GM12874 (cell line): ENCODE results near the gene ZNF311.

Experiments
- TF ChIP-seq, protein P1 (sequence below): IDR thresholded peaks from 2 replicates; pipeline ENCODE4 v1.5.1; 2011; ENCODE audit warnings: low read depth, mild to moderate bottlenecking, control low read depth, low read length, moderate library complexity; ENCODE audit not compliant: insufficient read depth

Gene ZNF311

DNA sequence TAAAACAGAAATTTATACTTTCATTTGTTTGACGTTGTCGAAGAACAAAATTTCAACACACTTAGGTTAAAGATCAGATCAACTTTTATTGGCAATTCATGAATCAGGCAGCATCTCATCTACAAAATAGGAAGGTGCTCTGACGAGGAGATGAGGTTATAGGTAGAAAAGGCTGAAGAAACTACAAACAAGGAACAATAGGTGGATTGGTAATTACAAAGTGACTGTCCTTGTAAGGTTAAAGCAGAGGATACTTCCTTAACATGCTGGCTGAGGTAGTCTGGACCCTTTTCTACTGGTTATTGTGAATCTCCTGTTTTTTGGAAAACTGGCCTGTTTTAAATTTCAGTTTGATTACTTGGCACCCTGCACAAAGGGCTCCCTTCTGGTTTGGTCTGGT, 48.8 kb downstream of the ZNF311 start:
- TF ChIP-seq, protein P1, sequence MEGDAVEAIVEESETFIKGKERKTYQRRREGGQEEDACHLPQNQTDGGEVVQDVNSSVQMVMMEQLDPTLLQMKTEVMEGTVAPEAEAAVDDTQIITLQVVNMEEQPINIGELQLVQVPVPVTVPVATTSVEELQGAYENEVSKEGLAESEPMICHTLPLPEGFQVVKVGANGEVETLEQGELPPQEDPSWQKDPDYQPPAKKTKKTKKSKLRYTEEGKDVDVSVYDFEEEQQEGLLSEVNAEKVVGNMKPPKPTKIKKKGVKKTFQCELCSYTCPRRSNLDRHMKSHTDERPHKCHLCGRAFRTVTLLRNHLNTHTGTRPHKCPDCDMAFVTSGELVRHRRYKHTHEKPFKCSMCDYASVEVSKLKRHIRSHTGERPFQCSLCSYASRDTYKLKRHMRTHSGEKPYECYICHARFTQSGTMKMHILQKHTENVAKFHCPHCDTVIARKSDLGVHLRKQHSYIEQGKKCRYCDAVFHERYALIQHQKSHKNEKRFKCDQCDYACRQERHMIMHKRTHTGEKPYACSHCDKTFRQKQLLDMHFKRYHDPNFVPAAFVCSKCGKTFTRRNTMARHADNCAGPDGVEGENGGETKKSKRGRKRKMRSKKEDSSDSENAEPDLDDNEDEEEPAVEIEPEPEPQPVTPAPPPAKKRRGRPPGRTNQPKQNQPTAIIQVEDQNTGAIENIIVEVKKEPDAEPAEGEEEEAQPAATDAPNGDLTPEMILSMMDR = no peak

DNA sequence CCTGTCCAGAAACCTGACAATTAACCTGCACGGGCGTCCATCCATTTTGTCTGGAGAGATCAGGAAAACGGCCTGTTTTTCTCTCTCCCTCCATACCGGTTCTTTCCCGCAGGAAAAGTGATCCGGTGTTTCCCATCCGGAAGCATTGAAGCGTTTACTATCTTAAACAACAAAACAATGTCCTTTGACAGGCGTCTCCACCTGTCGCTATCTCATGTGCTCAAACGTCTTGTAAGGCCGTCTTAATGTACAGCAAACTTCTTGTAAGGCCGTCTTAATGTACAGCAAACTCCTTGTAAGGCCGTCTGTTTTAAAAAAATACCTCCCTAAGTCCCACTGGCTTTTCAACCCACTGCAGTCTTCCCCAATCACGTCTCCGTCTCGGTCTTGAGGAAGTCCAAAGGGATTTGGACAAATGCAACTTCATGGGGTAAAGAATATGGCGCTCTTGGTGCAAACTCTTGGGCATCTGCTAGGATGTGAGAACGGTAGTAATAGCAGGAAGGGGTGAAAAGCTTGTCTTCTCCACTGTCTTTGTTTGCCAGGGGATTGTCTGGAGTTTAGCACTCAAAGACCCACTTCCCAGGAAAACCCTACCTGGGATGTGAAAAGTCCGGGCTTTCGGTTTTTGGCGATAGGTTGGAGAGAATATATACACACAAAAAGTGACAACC, 51.4 kb downstream of the ZNF311 start:
- TF ChIP-seq, protein P1 = no peak

DNA sequence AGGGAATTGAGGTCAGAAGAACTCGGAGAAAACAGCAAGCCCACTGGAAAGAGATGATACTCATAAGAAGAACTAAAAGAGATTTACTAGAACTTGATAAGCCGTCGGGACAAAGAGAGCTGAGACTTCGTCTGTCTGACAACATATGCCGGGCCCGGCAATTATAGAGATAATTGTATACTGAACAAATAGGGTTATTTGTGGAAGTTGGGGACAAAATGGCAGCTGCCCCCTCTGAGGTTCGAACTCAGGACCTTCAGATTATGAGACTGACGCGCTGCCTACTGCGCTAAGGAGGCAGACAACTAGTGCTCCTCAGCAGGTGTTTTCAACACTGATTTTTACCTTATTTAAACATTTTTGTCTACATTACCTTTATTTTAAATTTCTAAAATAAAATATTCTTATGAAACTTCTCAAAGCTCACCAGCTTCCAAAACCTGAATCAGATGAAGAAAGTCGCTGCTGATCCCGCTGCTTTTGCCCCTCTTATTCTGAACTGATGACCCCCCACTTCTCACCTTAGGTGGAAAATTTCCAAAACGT, 52.0 kb downstream of the ZNF311 start:
- TF ChIP-seq, protein P1 = no peak

DNA sequence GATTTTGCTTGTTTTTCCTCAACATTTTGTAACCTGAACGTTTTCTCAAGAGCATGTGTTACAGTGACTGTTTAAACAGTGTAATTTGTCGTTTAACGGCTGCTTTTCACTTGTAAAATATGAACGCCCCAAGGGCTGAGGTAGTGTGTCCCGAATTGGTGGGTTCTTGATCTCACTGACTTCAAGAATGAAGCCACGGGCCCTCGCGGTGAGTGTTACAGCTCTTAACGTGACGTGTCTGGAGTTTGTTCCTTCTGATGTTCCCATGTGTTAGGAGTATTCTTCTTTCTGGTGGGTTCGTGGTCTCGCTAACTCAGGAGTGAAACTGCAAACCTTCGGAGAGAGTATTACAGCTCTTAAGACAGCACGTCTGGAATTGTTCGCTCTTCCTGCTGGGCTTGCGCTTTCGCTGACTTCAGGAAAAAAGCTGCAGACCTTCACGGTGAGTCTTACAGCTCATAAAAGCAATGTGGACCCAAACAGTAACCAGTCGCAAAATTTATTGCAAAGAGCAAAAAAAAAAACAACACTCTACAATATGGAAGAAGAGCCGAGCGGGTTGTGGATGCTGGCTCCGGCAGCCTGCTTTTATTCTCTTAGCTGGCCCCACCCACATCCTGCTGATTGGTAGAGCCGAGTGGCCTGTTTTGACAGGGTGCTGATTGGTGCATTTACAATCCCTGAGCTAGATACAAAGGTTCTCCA, 56.2 kb downstream of the ZNF311 start:
- TF ChIP-seq, protein P1 = no peak

DNA sequence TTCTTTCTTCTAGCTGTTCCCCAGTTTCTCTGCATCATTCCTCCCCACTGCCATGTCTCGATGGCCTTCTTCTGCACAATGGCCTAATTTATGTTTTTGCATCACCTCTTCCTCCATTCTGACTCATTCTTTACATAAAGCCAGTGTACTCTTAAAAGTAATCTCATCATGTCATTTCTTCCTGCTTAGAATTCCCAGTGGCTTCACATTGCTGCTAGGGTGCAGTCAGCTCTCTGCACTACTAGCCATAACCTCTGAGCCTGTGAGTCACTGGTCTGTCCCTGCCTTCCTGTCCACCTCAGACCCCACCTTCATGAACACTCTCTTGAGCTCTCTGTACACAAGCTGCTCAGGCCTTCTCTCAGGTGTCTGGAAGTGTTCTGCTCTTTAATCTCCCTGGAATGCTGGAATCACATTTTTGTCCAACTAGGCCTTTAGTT, 57.3 kb downstream of the ZNF311 start:
- TF ChIP-seq, protein P1 = no peak

DNA sequence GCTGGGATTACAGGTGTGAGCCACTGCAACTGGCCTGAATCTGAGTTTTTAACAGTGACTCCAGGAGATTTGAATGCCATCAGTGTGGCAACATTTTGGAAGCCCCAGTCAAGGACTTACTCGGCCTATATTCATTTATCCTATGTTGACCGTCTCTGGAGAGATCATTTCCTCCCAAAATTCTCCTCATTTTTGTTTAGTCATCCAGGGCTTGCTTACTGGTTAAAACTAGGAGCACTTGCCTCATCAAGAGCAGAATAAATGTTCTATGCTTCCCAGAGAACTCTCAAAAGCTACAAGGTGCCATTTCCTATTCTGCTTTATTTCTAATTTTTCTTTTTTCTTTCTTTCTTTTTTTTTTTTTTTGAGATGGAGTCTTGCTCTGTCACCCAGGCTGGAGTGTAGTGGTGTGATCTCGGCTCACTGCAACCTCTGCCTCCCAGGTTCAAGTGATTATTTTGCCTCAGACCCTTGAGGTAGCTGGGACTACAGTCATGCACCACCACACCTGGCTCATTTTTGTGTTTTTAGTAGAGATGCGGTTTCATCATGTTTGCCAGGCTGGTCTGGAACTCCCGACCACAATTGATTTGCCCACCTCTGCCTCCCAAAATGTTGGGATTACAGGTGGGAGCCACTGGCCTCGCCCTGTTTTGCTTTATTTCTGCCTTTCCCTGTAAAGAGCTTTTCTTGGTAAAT, 57.9 kb downstream of the ZNF311 start:
- TF ChIP-seq, protein P1 = no peak

DNA sequence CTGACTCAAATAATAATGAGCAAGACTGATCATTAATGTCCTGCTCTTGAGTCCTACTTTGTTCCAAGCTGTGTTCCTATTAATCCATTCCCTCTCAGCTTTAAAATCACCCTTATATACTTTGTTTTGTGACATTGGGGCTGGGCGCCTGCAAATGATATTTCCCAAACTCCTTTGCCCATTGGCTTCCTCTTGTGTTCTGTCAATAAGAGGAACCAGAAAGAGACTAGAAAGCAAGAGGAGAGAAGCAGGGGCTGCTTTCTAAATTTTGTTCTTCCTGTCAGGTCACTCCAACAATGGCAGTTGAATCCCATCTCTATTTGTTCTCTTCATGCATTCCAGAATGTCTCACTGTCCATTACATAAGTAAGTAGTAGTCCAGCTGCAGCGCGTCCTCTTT, 59.8 kb downstream of the ZNF311 start:
- TF ChIP-seq, protein P1 = no peak
